Activated T-cell treated with anti-CD3 and anti-CD28 coated beads, Interleukin-2, amount 50 U/mL, for 72 hours (primary cell): ENCODE results near the gene TBC1D23. TPM values are rescaled to one million over a fixed set of nuclear protein-coding genes. Genes with fewer than 3 reads are reported as not detected.

ENCODE experiments used
- ATAC-seq, 2 donors: fragments of 150-1000 bp; cut with Tn5 transposase; replicated peaks in 1 of 2; 2 replicates each; pipeline ENCODE4 v1.10.0; 2021; ENCODE audit warnings: moderate library complexity in 2 of 2, mild to moderate bottlenecking in 1 of 2
- DNase-seq, 2 donors: peaks; one replicate each; pipeline ENCODE4 v3.0.0; 2021 to 2022; ENCODE audit warnings: mixed read lengths in 1 of 2
- H3K27ac Mint-ChIP-seq: one replicate; pipeline ENCODE4 v1.8.0; 2022; ENCODE audit warnings: mild to moderate bottlenecking, moderate library complexity, mixed read lengths
- H3K27me3 Mint-ChIP-seq: one replicate; pipeline ENCODE4 v1.8.0; 2022; ENCODE audit warnings: low read depth, mixed read lengths
- H3K36me3 Mint-ChIP-seq, 2 donors: one replicate each; pipeline ENCODE4 v1.8.0; 2022; ENCODE audit warnings: mixed read lengths in 2 of 2, mild to moderate bottlenecking in 1 of 2; ENCODE audit not compliant: insufficient read depth in 2 of 2
- H3K4me1 Mint-ChIP-seq: one replicate; pipeline ENCODE4 v1.8.0; 2022; ENCODE audit warnings: low read depth, mixed read lengths
- H3K4me3 Mint-ChIP-seq, 2 donors: one replicate each; pipeline ENCODE4 v1.8.0; 2022; ENCODE audit warnings: mild to moderate bottlenecking in 2 of 2, mixed read lengths in 2 of 2, moderate library complexity in 2 of 2
- H3K9me3 Mint-ChIP-seq, 2 donors: one replicate each; pipeline ENCODE4 v1.8.0; 2022; ENCODE audit warnings: mixed read lengths in 2 of 2
- total RNA-seq, 2 donors: library from RNA; stranded (reverse); gene quantifications; one replicate each; pipeline ENCODE4 v1.2.3, GENCODE V29; 2022

TBC1D23 gene
- total RNA-seq, 2 donors from 2014 or later = 26.0 to 27.5 TPM

GRCh38 chr3:100352296-100353231, 91.8 kb downstream of the TBC1D23 start:
- Mint-ChIP-seq H3K9me3 (peaks cover 1 to 2% of the 10 kb centered on the region in 2 donors), H3K4me3 (no peak overlapping the region), H3K36me3 (peaks cover 8 to 32% of the 10 kb centered on the region in 2 donors), H3K27ac (no peak overlapping the region), H3K4me1 (no peaks in the 10 kb centered on the region), H3K27me3 (no peaks in the 10 kb centered on the region)
- ATAC-seq (peak in 1 of 2 donors; percentile 35), DNase-seq (no peak)

GRCh38 chr3:100354850-100355249, 94.1 kb downstream of the TBC1D23 start:
- H3K27ac Mint-ChIP-seq = no peak overlapping the region
- peaks cover 1 to 2% of the 10 kb centered on the region in 2 donors for H3K9me3 Mint-ChIP-seq
- no peaks in the 10 kb centered on the region for H3K4me1 Mint-ChIP-seq
- H3K27me3 Mint-ChIP-seq = no peaks in the 10 kb centered on the region
- H3K36me3 Mint-ChIP-seq = peaks cover 8 to 18% of the 10 kb centered on the region in 2 donors
- H3K4me3 Mint-ChIP-seq = no peak overlapping the region
- DNase-seq (no peak), ATAC-seq (no peak)

DNA sequence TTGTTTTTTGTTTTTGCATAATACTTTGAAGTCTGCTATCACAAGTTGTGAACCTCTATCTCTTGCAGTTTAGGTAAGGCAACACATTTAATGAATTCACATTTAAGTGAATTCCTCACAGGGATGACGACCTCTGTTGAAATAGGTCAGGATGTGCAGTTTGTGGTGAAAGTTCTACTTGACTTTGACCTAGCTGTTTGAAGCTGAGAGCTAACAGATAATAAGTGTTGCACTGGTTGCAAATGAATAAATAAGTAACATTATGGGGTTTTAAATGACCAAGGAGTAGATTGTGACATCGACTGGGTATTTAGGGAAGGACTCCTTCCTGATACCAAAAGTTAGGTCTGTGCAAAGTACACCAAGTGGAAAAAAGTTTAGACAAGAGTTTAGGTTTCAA, 97.6 kb downstream of the TBC1D23 start:
- Mint-ChIP-seq H3K27ac (no peak overlapping the region), H3K9me3 (peaks cover 2 to 3% of the 10 kb centered on the region in 2 donors)
- ATAC-seq = no peak

DNA sequence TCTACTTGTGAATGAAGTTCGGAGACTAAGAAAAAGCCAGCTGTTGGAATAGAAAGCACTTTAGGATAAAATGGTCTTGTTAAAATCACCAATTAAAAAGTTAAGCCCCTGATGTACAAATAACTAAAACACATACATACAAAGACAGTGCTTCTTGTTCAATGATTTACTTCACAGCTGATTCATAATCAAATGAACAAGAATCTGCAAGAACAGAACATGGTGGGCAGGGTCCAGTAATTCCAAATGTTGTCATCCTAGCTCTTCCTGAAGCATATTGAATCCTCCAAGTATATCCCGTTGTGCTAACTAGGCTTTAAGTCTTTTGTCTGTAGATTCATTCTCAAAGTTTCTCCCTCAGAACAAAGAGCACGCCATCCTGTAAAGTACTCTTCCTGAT, 98.2 kb downstream of the TBC1D23 start:
- no peak overlapping the region for H3K4me3 Mint-ChIP-seq
- H3K27me3 Mint-ChIP-seq = no peaks in the 10 kb centered on the region
- no peaks in the 10 kb centered on the region for H3K4me1 Mint-ChIP-seq
- peaks cover 2 to 3% of the 10 kb centered on the region in 2 donors for H3K9me3 Mint-ChIP-seq
- peak overlapping the region; percentile 23 for H3K27ac Mint-ChIP-seq
- no peak for ATAC-seq
- no peak for DNase-seq
- peaks cover 6 to 15% of the 10 kb centered on the region in 2 donors for H3K36me3 Mint-ChIP-seq

More for the DNA sequence above, 97.6 kb downstream of the TBC1D23 start:
- peaks cover 4 to 12% of the 10 kb centered on the region in 2 donors for H3K36me3 Mint-ChIP-seq
- H3K4me3 Mint-ChIP-seq = no peak overlapping the region
- no peaks in the 10 kb centered on the region for H3K4me1 Mint-ChIP-seq
- no peaks in the 10 kb centered on the region for H3K27me3 Mint-ChIP-seq
- DNase-seq = no peak

- DNase-seq = no peak
- peaks cover 2 to 3% of the 10 kb centered on the region in 2 donors for H3K9me3 Mint-ChIP-seq
- H3K27ac Mint-ChIP-seq = no peak overlapping the region
- peaks cover 9 to 26% of the 10 kb centered on the region in 2 donors for H3K36me3 Mint-ChIP-seq
- H3K27me3 Mint-ChIP-seq = no peaks in the 10 kb centered on the region
- no peak overlapping the region for H3K4me3 Mint-ChIP-seq
- no peaks in the 10 kb centered on the region for H3K4me1 Mint-ChIP-seq
- ATAC-seq = no peak
These were observed 100.1 kb downstream of the TBC1D23 start for GRCh38 chr3:100360757-100361496.

GRCh38 chr3:100361897-100362296, 101.1 kb downstream of the TBC1D23 start:
- no peaks in the 10 kb centered on the region for H3K27me3 Mint-ChIP-seq
- H3K4me1 Mint-ChIP-seq = no peaks in the 10 kb centered on the region
- ATAC-seq (no peak), DNase-seq (no peak)
- H3K36me3 Mint-ChIP-seq = peaks cover 11 to 28% of the 10 kb centered on the region in 2 donors
- peaks cover 2 to 3% of the 10 kb centered on the region in 2 donors for H3K9me3 Mint-ChIP-seq
- no peak overlapping the region for H3K4me3 Mint-ChIP-seq
- H3K27ac Mint-ChIP-seq = peak overlapping the region; percentile 25

GRCh38 chr3:100364421-100364820, 103.6 kb downstream of the TBC1D23 start:
- Mint-ChIP-seq H3K4me1 (no peaks in the 10 kb centered on the region), H3K27me3 (no peaks in the 10 kb centered on the region), H3K27ac (no peak overlapping the region), H3K9me3 (peaks cover 2 to 3% of the 10 kb centered on the region in 2 donors), H3K4me3 (no peak overlapping the region), H3K36me3 (peaks cover 13 to 31% of the 10 kb centered on the region in 2 donors)
- DNase-seq = no peak
- ATAC-seq = no peak

- H3K36me3 Mint-ChIP-seq = peaks cover 13 to 33% of the 10 kb centered on the region in 2 donors
- H3K4me3 Mint-ChIP-seq = no peak overlapping the region
- H3K27me3 Mint-ChIP-seq = no peaks in the 10 kb centered on the region
- no peaks in the 10 kb centered on the region for H3K4me1 Mint-ChIP-seq
- ATAC-seq = no peak
- H3K9me3 Mint-ChIP-seq = peaks cover 2 to 3% of the 10 kb centered on the region in 2 donors
- no peak for DNase-seq
- no peak overlapping the region for H3K27ac Mint-ChIP-seq
These were observed 105.6 kb downstream of the TBC1D23 start for GRCh38 chr3:100366424-100366823.

- DNase-seq = no peak
- Mint-ChIP-seq H3K4me3 (no peak overlapping the region), H3K9me3 (no peaks in the 10 kb centered on the region), H3K27ac (no peak overlapping the region), H3K36me3 (peaks cover 9 to 25% of the 10 kb centered on the region in 2 donors), H3K27me3 (no peaks in the 10 kb centered on the region), H3K4me1 (no peaks in the 10 kb centered on the region)
- no peak for ATAC-seq
These were observed 107.6 kb downstream of the TBC1D23 start for GRCh38 chr3:100368441-100368840.

- no peak overlapping the region for H3K27ac Mint-ChIP-seq
- no peaks in the 10 kb centered on the region for H3K9me3 Mint-ChIP-seq
- H3K36me3 Mint-ChIP-seq = peaks cover 5 to 12% of the 10 kb centered on the region in 2 donors
- no peak overlapping the region for H3K4me3 Mint-ChIP-seq
- ATAC-seq (no peak), DNase-seq (no peak)
- no peaks in the 10 kb centered on the region for H3K27me3 Mint-ChIP-seq
- no peaks in the 10 kb centered on the region for H3K4me1 Mint-ChIP-seq
These were observed 110.0 kb downstream of the TBC1D23 start for GRCh38 chr3:100370756-100371155.

GRCh38 chr3:100374521-100374920, 113.7 kb downstream of the TBC1D23 start:
- Mint-ChIP-seq H3K4me1 (no peaks in the 10 kb centered on the region), H3K27ac (no peak overlapping the region), H3K4me3 (no peak overlapping the region), H3K36me3 (peaks cover 7 to 18% of the 10 kb centered on the region in 2 donors), H3K9me3 (no peaks in the 10 kb centered on the region), H3K27me3 (no peaks in the 10 kb centered on the region)
- DNase-seq = no peak
- ATAC-seq = no peak
